ENCODE measurements around the gene ARHGEF1.
"Not testable (repeated sequence)": the region's sequence is repeated elsewhere in the genome, so short reads cannot be mapped to it uniquely, and the experiment has no call there.

Gene ARHGEF1

GRCh38 chr19:41862445-41862986, 20.5 kb upstream of the ARHGEF1 start:
- no peak for DNase-seq

DNA sequence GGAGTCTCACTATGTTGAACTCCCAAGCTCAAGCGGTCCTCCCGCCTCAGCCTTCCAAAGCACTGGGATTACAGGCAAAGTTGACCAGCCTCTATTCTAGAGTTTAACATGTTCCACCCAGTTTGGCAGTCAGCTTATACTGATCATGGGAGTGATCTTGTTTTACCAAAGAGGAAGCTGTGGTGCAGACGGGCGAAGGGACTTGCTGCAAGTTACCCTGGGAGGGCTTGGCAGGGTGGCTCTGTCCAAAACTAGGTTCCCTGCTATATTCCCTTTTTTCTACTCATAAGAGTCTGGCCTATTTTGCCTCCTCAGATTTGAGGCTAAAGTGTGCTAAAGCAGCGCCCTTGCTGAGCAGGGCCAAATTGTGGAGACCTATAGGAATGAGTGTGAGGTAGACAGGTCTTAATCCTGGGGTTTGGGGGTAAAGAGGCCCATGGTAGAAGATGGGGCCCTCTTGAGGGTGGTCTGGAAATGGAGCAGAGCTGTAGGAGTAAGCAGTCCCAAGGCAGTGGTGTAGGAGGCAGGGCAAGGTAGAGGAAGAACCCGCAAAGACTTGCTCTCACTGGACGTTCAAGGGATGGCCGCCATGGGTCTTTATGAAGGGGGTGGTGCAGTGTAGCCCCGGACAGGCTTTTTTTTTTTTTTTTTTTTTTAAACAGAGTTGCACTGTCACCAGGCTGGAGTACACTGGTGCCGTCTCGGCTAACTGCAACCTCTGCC, 19.6 kb upstream of the ARHGEF1 start:
- no peak for DNase-seq

- DNase-seq: no peak
These were observed 18.6 kb upstream of the ARHGEF1 start for GRCh38 chr19:41864374-41864773.

GRCh38 chr19:41866284-41866683, 16.7 kb upstream of the ARHGEF1 start:
- DNase-seq: no peak

- DNase-seq: no peak
These were observed 14.6 kb upstream of the ARHGEF1 start for GRCh38 chr19:41868120-41868988.

GRCh38 chr19:41868989-41869300, 14.0 kb upstream of the ARHGEF1 start:
- no peak for DNase-seq

GRCh38 chr19:41869374-41869955, 13.5 kb upstream of the ARHGEF1 start:
- no peak for DNase-seq

GRCh38 chr19:41870401-41870873, 12.5 kb upstream of the ARHGEF1 start:
- peak; percentile 26 for DNase-seq

- DNase-seq: no peak
These were observed 11.2 kb upstream of the ARHGEF1 start for GRCh38 chr19:41871573-41872383.

- no peak for DNase-seq
These were observed 10.6 kb upstream of the ARHGEF1 start for GRCh38 chr19:41872384-41872774.

DNA sequence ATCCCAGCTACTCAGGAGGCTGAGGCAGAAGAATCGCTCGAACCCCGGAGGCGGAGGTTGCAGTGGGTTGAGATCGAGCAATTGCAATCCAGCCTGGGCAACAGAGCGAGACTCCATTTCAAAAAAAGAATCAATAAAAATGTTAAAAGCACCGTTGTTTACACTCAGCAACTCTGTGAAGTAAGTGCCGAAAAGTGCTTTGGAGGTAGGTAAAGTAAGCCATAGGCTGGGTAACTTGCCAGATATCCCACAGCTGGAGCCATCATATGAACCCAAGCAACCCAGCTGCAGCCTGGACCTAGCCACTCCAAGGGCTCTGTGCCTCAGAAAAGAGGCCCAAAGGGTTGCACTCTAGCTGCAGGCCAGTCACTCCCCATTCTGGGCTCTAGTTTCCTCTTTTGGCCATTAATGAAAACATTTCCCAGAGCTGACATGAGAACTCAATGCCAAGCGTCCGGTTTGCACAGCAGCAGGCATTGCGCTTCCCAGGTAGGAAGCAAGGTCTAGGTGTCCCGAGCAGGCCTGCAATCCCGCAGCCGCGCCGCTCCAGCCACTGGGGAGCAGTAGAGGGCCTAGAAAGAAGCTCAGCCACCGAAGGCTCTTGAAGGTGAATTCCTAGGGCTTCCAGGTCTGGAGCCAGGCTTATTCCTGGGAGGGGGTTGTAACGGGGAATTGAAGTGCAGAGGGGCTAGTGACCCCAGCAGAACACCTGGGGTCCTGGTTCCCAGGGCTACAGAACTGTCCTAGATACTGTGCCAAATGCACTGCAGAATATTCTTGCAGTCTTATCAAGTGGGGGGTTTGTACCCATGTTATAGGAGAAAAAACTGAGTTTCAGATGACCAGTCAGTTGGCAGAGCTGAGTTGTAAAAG, 10.0 kb upstream of the ARHGEF1 start:
- peak; percentile 58 for DNase-seq

DNA sequence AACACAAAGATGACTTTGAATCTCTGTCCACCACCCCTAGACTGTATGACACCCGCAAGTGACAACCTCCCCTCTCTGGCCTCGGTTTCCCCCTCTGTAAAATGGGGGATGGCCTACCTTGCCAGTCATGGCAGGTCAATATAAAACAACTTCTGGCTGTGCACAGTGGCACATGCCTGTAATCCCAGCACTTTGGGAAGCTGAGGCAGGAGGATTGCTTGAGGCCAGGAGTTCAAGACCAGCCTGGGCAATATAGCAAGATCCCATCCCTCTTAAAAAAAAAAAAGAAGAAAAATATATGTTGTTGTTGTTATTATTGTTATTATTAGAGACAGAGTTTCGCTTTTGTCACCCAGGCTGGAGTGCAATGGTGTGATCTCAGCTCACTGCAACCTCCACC, 7.0 kb upstream of the ARHGEF1 start:
- DNase-seq: not testable (repeated sequence)

GRCh38 chr19:41876847-41877832, 5.8 kb upstream of the ARHGEF1 start, which contains the start of gene CD79A:
CD79A (plus strand) TSS chr19:41877279; CDS start chr19:41877305, 26 bp downstream.
- DNase-seq: no peak

GRCh38 chr19:41877916-41878905, 4.8 kb upstream of the ARHGEF1 start:
- DNase-seq: no peak

- DNase-seq: no peak
These were observed 3.9 kb upstream of the ARHGEF1 start for GRCh38 chr19:41879080-41879479.

- no peak for DNase-seq
These were observed 3.2 kb upstream of the ARHGEF1 start for GRCh38 chr19:41879670-41880328.

- DNase-seq: no peak
These were observed 2.7 kb upstream of the ARHGEF1 start for GRCh38 chr19:41880329-41880708.

DNA sequence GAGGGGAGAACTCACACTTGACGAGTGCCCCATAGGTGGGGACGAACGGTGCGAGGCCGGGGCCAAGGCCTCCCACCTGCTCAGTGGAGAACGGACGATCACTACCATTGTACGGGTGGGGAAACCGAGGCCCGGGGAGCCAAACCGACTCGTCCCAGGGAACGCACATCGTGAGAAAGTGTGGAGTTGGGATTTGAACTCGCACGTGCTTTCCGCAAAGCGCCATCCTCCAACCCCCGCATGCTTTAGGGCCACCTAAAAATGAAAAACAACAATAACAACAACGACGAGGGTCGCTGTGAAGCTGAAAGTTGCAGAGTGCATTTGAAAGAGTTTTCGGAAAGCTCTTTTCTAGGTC, 458 bp downstream of the ARHGEF1 start:
- DNase-seq: no peak

All from fibroblast of skin of right quadriceps (primary cell).